HG03354 (cell line): ENCODE measurements around the gene CLSTN1.

ENCODE experiments used
- ATAC-seq: cut with Tn5 transposase; IDR thresholded peaks from one replicate; pipeline ENCODE4 v1.9.1; 2021; ENCODE audit warnings: mild to moderate bottlenecking; ENCODE audit not compliant: unreplicated experiment, poor library complexity, severe bottlenecking

Gene CLSTN1

DNA sequence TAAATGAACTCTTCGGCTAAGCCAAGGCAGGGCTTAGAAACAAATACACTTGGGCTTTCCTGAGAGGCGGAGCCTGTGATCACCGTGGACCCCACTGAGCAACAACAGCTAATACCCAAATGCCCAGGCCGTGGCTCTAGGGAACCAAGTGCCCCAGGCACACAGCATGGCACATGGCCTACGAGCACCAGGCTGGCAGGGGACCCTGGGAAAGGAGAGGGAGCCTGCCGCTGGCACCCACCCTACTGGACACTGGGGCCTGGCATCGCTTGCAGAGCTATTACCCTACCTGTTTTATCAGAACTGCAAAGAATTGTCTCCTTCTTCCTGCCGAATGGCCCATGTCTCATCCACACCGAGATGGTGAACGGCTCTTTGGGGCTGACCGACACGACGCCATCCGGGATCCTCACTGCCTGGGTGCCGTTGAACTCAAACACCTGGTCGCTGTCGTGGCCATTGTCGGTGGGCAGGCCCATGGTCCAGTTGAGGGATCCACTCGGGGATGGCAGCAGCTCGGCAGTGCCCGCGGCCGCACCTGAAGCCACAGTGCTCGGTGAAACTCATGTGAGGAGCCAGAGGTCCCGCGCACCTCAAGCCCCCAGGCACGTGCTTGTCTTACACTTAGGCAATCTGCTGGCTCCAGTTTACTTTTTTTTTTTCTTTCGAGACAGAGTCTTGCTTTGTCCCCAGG, 79.5 kb downstream of the CLSTN1 start:
- no peak for ATAC-seq

- no peak for ATAC-seq
These were observed 86.1 kb downstream of the CLSTN1 start for GRCh38 chr1:9737671-9738070.

- no peak for ATAC-seq
These were observed 86.7 kb downstream of the CLSTN1 start for GRCh38 chr1:9737057-9737456.

DNA sequence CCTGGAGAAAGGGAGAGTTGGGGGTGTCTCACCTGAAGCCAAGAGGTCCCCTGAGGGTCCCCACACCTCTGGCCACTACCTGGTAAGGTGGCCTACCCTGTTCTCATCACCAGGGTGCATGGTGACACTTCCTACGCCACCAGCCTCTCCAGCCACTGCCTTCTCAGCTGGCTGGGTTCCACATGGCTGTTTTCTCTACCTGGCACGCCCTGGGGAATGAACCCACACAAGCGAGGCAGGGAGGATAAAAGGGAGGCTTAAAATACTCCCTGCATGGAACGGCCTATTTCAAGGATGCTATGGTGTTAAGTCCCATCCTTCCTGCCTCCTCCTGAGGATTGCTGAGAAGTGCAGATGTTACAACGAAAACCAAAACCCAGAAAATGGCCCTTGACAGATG, 87.5 kb downstream of the CLSTN1 start:
- no peak for ATAC-seq

DNA sequence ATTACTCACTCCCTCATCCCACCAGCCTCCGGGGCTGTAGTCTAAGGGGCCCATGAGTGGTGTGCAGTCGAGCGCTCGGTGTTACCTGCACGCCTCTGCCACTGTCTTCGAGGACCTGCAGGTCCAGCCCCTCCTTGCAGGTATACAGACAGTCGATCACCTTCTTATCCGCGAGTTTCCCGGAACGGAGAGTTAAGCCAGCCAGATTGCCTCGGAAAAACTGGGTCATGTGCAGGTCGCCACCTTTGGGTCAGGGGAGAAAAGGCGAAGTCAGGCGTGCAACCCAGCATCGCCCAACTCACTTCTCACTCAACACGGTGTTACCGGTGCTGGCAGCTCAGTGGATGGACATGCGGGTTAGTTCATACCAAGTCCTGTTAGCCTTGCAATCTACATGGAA, 88.0 kb downstream of the CLSTN1 start:
- no peak for ATAC-seq

- no peak for ATAC-seq
These were observed 90.5 kb downstream of the CLSTN1 start for GRCh38 chr1:9733160-9733789.

DNA sequence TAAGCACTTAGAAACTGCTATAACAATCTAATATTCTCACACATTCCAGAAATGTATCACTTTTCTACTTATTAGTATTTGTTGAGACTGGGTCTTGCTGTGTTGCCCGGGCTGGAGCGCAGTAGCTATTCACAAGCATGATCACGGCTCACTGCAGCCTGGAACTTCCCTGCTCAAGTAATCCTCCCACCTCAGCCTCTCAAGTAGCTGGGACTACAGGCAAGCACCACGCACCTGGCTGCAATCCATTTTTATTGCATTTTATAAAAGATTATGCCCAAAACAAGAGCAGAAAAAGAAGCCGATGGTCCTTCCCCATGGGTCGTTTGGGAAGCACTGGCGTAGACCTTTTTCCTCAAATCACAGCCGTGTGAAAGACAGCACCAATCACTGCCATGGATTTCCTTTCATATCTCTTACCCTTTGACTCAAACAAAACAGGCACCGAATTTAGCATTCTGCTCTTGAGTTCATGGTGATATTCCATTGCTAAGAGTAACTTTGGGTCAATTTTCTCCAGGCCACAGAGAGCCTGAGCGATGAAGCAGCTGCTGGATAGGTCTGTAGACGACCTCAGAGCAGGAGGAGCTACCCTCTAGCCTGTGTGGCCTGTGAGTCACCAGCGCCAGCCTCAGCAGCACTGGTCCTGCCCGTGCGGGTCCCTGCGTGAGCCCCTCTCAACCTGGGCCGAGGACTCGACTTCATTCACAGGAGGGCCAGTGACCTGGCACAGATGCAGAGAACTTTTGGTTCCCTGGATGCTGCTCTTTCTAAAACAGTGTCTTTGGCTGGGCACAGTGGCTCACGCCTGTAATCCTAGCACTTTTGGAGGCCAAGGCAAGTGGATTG, 91.4 kb downstream of the CLSTN1 start:
- ATAC-seq, result no peak

DNA sequence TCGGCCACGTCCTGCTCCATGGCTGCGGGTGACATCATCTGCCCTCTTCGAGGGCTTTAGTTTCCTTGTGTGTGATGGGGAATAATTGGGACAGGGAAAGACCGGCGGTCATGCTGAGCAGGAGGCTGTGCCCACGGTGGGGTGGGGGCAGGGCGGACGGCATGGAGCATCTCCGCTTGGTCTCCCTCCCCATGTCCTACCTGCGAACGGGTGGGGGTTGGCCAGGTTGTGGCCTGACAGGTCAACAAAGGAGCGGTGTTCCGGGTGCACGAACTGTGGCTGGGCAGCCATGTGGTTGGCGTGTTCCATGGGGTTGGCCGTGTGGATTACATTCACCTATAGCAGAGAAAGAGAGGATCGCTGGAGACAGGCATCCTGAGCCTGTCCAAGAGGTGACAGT, 92.2 kb downstream of the CLSTN1 start:
- ATAC-seq, result no peak

DNA sequence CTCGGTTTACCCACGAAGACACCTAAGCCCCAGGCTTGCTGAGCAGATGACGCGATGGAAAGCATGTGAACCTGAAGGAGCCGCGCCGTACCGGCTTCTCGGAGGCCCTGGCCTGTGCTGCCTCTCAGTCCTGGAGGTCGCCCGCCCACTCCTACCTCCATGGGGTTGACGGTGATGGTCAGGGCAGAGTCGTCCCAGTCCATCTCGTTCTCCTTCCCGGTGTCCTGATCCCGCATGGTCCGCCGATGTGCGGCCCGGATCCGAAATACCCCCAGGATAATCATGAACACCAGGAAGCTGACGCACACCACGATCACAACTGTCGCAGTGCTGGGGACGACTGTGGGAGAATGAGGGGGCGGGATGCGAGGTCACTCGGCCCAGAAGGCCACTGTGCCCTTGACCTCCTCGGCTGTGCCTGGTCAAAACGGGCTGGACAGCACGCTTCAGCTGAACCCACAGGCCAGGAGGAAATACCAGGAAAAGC, 92.7 kb downstream of the CLSTN1 start:
- ATAC-seq, result no peak

GRCh38 chr1:9730096-9730901, 93.5 kb downstream of the CLSTN1 start:
- ATAC-seq, result no peak

- no peak for ATAC-seq
These were observed 94.2 kb downstream of the CLSTN1 start for GRCh38 chr1:9729523-9729922.

- no peak for ATAC-seq
These were observed 95.1 kb downstream of the CLSTN1 start for GRCh38 chr1:9728451-9729295.

DNA sequence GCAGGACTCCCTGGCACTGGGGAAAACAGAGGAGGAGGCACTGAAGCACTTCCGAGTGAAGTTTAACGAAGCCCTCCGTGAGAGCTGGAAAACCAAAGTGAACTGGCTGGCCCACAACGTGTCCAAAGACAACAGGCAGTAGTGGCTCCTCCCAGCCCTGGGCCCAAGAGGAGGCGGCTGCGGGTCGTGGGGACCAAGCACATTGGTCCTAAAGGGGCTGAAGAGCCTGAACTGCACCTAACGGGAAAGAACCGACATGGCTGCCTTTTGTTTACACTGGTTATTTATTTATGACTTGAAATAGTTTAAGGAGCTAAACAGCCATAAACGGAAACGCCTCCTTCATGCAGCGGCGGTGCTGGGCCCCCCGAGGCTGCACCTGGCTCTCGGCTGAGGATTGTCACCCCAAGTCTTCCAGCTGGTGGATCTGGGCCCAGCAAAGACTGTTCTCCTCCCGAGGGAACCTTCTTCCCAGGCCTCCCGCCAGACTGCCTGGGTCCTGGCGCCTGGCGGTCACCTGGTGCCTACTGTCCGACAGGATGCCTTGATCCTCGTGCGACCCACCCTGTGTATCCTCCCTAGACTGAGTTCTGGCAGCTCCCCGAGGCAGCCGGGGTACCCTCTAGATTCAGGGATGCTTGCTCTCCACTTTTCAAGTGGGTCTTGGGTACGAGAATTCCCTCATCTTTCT, 96.7 kb downstream of the CLSTN1 start:
- ATAC-seq, result no peak

GRCh38 chr1:9726406-9726805, 97.4 kb downstream of the CLSTN1 start:
- no peak for ATAC-seq

- ATAC-seq, result peak; percentile 80
These were observed 98.9 kb downstream of the CLSTN1 start for GRCh38 chr1:9724706-9725476.

- ATAC-seq, result no peak
These were observed 99.8 kb downstream of the CLSTN1 start for GRCh38 chr1:9723926-9724325.

- no peak for ATAC-seq
These were observed 100.5 kb downstream of the CLSTN1 start for GRCh38 chr1:9723068-9723805.
